ENCODE results near the gene SEMA4A. TPM values are rescaled to one million over a fixed set of nuclear protein-coding genes. Genes with fewer than 3 reads are reported as not detected.

SEMA4A gene
- polyA plus RNA-seq, 1 donor from 2014 or later, result 17.1 TPM

DNA sequence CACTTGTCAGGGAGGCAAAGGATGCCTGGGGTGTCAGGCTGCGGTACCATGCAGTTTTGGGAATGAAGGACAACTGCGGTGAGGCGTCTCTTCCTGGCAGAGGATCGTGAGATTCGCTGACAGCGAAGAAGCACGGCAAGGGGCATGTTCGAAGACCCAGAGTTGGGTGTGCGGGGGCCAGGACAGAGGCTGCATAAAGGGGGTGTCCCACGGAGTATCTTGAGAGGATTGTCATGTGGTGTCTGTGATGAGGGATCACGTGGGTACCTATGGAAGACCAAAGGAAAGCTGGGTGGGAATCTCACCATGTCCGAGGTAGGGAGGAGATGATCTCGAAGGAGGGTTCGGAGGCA lies 40.9 kb downstream of the SEMA4A start:
- TF ChIP-seq RAD21 (conservative IDR thresholded peaks at IDR 0.05) (no peak), TAF1 (IDR thresholded peaks at IDR 0.05; ENCODE audit: low read depth) (peak; percentile 39)
- TF ChIP-seq, protein P1, sequence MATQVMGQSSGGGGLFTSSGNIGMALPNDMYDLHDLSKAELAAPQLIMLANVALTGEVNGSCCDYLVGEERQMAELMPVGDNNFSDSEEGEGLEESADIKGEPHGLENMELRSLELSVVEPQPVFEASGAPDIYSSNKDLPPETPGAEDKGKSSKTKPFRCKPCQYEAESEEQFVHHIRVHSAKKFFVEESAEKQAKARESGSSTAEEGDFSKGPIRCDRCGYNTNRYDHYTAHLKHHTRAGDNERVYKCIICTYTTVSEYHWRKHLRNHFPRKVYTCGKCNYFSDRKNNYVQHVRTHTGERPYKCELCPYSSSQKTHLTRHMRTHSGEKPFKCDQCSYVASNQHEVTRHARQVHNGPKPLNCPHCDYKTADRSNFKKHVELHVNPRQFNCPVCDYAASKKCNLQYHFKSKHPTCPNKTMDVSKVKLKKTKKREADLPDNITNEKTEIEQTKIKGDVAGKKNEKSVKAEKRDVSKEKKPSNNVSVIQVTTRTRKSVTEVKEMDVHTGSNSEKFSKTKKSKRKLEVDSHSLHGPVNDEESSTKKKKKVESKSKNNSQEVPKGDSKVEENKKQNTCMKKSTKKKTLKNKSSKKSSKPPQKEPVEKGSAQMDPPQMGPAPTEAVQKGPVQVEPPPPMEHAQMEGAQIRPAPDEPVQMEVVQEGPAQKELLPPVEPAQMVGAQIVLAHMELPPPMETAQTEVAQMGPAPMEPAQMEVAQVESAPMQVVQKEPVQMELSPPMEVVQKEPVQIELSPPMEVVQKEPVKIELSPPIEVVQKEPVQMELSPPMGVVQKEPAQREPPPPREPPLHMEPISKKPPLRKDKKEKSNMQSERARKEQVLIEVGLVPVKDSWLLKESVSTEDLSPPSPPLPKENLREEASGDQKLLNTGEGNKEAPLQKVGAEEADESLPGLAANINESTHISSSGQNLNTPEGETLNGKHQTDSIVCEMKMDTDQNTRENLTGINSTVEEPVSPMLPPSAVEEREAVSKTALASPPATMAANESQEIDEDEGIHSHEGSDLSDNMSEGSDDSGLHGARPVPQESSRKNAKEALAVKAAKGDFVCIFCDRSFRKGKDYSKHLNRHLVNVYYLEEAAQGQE (IDR thresholded peaks at IDR 0.05; ENCODE audit: borderline replicate concordance), result peak; percentile 28
- TF ChIP-seq, protein P2, sequence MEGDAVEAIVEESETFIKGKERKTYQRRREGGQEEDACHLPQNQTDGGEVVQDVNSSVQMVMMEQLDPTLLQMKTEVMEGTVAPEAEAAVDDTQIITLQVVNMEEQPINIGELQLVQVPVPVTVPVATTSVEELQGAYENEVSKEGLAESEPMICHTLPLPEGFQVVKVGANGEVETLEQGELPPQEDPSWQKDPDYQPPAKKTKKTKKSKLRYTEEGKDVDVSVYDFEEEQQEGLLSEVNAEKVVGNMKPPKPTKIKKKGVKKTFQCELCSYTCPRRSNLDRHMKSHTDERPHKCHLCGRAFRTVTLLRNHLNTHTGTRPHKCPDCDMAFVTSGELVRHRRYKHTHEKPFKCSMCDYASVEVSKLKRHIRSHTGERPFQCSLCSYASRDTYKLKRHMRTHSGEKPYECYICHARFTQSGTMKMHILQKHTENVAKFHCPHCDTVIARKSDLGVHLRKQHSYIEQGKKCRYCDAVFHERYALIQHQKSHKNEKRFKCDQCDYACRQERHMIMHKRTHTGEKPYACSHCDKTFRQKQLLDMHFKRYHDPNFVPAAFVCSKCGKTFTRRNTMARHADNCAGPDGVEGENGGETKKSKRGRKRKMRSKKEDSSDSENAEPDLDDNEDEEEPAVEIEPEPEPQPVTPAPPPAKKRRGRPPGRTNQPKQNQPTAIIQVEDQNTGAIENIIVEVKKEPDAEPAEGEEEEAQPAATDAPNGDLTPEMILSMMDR (IDR thresholded peaks at IDR 0.05; ENCODE audit: poor library complexity, severe bottlenecking), result no peak
- Histone ChIP-seq H3K79me2 (replicated peaks; ENCODE audit: insufficient read depth, low read length) (peaks cover 38% of the 10 kb centered on the region), H3K36me3 (ENCODE audit: insufficient read depth, low read length) (no peaks in the 10 kb centered on the region), H3K9me2 (ENCODE audit: insufficient read depth, low read length) (no peaks in the 10 kb centered on the region), H3F3A (ENCODE audit: insufficient read depth, low read length, poor library complexity, severe bottlenecking) (peaks cover 3% of the 10 kb centered on the region), H3K27me3 (ENCODE audit: insufficient read depth, low read depth, low read length) (no peaks in the 10 kb centered on the region), H3K9ac (ENCODE audit: low read length) (peak overlapping the region; percentile 84), H3K27ac (ENCODE audit: low read length) (peak overlapping the region; percentile 87), H3K4me3 (ENCODE audit: low read length) (peak overlapping the region; percentile 85), H2AFZ (ENCODE audit: low read depth, low read length) (peak overlapping the region; percentile 74), H4K20me1 (ENCODE audit: insufficient read depth) (no peaks in the 10 kb centered on the region), H3K4me2 (ENCODE audit: low read length) (peak overlapping the region; percentile 90), H3K9me3 (ENCODE audit: low read length) (no peaks in the 10 kb centered on the region)

DNA sequence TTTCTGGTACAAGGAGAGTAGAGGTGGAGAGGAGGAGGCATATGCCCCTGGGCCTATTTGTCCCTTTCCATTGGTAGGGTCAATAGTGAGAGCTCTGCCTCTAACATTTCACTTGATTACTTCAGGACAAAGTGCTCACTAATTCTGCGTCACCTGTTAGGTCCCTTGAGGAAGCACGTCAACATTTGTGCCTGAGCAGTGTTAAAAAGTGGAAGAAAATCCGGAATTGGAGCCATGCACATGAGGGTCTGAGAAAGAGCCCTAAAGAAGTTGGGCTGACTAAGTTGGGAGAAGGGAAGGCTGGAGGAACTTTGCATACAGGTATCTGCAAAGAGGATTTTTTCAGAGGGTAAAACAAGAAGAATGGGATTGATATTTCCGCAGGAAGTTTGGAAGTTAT lies 42.5 kb downstream of the SEMA4A start:
- peak overlapping the region; percentile 85 for H3K4me3 ChIP-seq (ENCODE audit: low read length)
- H3K4me2 ChIP-seq (ENCODE audit: low read length), result no peak overlapping the region
- no peak overlapping the region for H3K27ac ChIP-seq (ENCODE audit: low read length)
- H3K9me2 ChIP-seq (ENCODE audit: insufficient read depth, low read length), result no peaks in the 10 kb centered on the region
- no peak overlapping the region for H3K9ac ChIP-seq (ENCODE audit: low read length)
- H3K9me3 ChIP-seq (ENCODE audit: low read length), result no peaks in the 10 kb centered on the region
- no peak for TF ChIP-seq SMC3 (conservative IDR thresholded peaks at IDR 0.05; ENCODE audit: poor library complexity)
- TF ChIP-seq, protein P2 (IDR thresholded peaks at IDR 0.05; ENCODE audit: poor library complexity, severe bottlenecking), result no peak
- H2AFZ ChIP-seq (ENCODE audit: low read depth, low read length), result no peak overlapping the region
- H3K79me2 ChIP-seq (replicated peaks; ENCODE audit: insufficient read depth, low read length), result peaks cover 38% of the 10 kb centered on the region
- peaks cover 3% of the 10 kb centered on the region for H3F3A ChIP-seq (ENCODE audit: insufficient read depth, low read length, poor library complexity, severe bottlenecking)
- H3K36me3 ChIP-seq (ENCODE audit: insufficient read depth, low read length), result no peaks in the 10 kb centered on the region
- H3K27me3 ChIP-seq (ENCODE audit: insufficient read depth, low read depth, low read length), result no peaks in the 10 kb centered on the region
- no peaks in the 10 kb centered on the region for H4K20me1 ChIP-seq (ENCODE audit: insufficient read depth)

DNA sequence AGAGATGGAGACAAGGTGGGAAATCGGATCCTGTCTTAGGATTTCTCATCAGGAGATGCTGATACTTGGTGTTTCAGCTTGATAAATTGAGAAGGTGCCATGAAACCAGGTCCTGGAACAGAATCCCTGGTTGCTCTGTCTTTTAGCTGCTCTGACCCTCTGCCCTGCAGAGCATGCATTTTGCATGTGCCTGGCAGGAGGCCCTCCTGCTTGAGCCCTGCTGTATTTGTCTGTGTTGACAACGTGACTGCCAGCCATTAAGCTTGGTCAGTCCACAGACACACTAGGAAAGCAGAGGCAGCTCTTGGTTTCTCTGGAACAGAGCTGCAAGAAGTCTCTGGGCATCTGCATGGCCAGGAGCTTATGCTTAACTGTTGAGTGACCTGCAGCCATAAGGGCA lies 43.1 kb downstream of the SEMA4A start:
- Histone ChIP-seq H2AFZ (ENCODE audit: low read depth, low read length) (no peak overlapping the region), H3K27me3 (ENCODE audit: insufficient read depth, low read depth, low read length) (no peaks in the 10 kb centered on the region), H3K36me3 (ENCODE audit: insufficient read depth, low read length) (no peaks in the 10 kb centered on the region), H3K4me2 (ENCODE audit: low read length) (no peak overlapping the region), H3K27ac (ENCODE audit: low read length) (no peak overlapping the region), H4K20me1 (ENCODE audit: insufficient read depth) (no peaks in the 10 kb centered on the region), H3K9me3 (ENCODE audit: low read length) (no peaks in the 10 kb centered on the region), H3K9me2 (ENCODE audit: insufficient read depth, low read length) (no peaks in the 10 kb centered on the region), H3F3A (ENCODE audit: insufficient read depth, low read length, poor library complexity, severe bottlenecking) (peaks cover 3% of the 10 kb centered on the region), H3K4me3 (ENCODE audit: low read length) (peak overlapping the region; percentile 13), H3K9ac (ENCODE audit: low read length) (no peak overlapping the region), H3K79me2 (replicated peaks; ENCODE audit: insufficient read depth, low read length) (peaks cover 38% of the 10 kb centered on the region)
- TF ChIP-seq RAD21 (conservative IDR thresholded peaks at IDR 0.05), result no peak
- no peak for TF ChIP-seq TAF1 (IDR thresholded peaks at IDR 0.05; ENCODE audit: low read depth)
- TF ChIP-seq, protein P2 (IDR thresholded peaks at IDR 0.05; ENCODE audit: poor library complexity, severe bottlenecking), result no peak
- no peak for TF ChIP-seq MXI1 (conservative IDR thresholded peaks at IDR 0.05; ENCODE audit: poor library complexity, severe bottlenecking)
- no peak for TF ChIP-seq EP300 (conservative IDR thresholded peaks at IDR 0.05; ENCODE audit: poor library complexity, severe bottlenecking)
- no peak for TF ChIP-seq EZH2 (IDR thresholded peaks at IDR 0.05; ENCODE audit: borderline replicate concordance, insufficient read depth, low read length, poor library complexity, severe bottlenecking)

All from neural cell (in vitro differentiated cells).